Body of pancreas (tissue), 4 donors: ENCODE measurements around the gene PCDHGB3. TPM values are rescaled to one million over a fixed set of nuclear protein-coding genes. Genes with fewer than 3 reads are reported as not detected.
"Not testable (repeated sequence)": the region's sequence is repeated elsewhere in the genome, so short reads cannot be mapped to it uniquely, and the experiment has no call there.

Experiments used
- ATAC-seq: fragments of 150-250 bp; one replicate; pipeline ENCODE4 v1.9.1; 2016
- DNase-seq, 4 donors: peaks; one replicate each; pipeline ENCODE4 v3.0.0-alpha.2; 2019
- H3K27ac ChIP-seq, 4 donors: fragments of 200-600 bp; sonication (generic); 1 replicate in 3 of 4; 2 replicates in 1 of 4; pipeline versions ENCODE4 v1.5.1 to v1.6.1; 2016 to 2019; ENCODE audit warnings: mild to moderate bottlenecking in 1 of 4, mixed read lengths in 1 of 4, moderate library complexity in 1 of 4
- H3K27me3 ChIP-seq, 2 donors: fragments of 200-600 bp; sonication (generic); one replicate each; pipeline ENCODE4 v1.6.0; 2016; ENCODE audit warnings: mild to moderate bottlenecking in 1 of 2
- H3K36me3 ChIP-seq, 2 donors: fragments of 200-600 bp; sonication (generic); replicated peaks in 1 of 2; 2 replicates each; pipeline ENCODE4 v1.5.1; 2016; ENCODE audit warnings: low read depth in 2 of 2; ENCODE audit not compliant: insufficient read depth in 1 of 2
- H3K4me1 ChIP-seq: fragments of 200-600 bp; sonication (generic); one replicate; pipeline ENCODE4 v1.6.0; 2016
- H3K4me3 ChIP-seq, 2 donors: fragments of 200-600 bp; sonication (generic); 1 replicate in 1 of 2; 2 replicates in 1 of 2; pipeline ENCODE4 v1.5.1; 2016 to 2019
- H3K9me3 ChIP-seq, 3 donors: fragments of 200-600 bp; sonication (generic); 1 replicate in 2 of 3; 2 replicates in 1 of 3; pipeline ENCODE4 v1.5.1; 2016
- POLR2A ChIP-seq, 3 donors: fragments of 450-650 bp; IDR thresholded peaks; one replicate each; pipeline ENCODE4 v1.6.1; 2016; ENCODE audit warnings: antibody characterized with exemption in 3 of 3, mild to moderate bottlenecking in 2 of 3
- WGBS, 2 donors: methylation state at CpG; one replicate each; pipeline ENCODE4 v1.1.5; 2017; 5-methylcytosine and 5-hydroxymethylcytosine counted together
- intact Hi-C: fragments of 100-400 bp; cut with DNase I; formaldehyde crosslinking; loops from one replicate; pipeline ENCODE4 v1.15.1; 2023
- total RNA-seq, 2 donors: library from RNA; depleted of rRNA; stranded (reverse); fragments of >200 nt; gene quantifications; one replicate each; pipeline ENCODE4 v1.1.0, GENCODE V29; 2016
- TF ChIP-seq, protein P1 (sequence below), 7 experiments: fragments of 450-650 bp in 4 of 7; fragments of 200-600 bp in 3 of 7; sonication (generic) in 3 of 7; IDR thresholded peaks; one replicate each; pipeline ENCODE4 v1.5.1; 2016 to 2019; ENCODE audit warnings: antibody characterized with exemption in 7 of 7

The PCDHGB3 gene
- total RNA-seq, 2 donors from 2014 or later, result 4.2 to 10.2 TPM

DNA sequence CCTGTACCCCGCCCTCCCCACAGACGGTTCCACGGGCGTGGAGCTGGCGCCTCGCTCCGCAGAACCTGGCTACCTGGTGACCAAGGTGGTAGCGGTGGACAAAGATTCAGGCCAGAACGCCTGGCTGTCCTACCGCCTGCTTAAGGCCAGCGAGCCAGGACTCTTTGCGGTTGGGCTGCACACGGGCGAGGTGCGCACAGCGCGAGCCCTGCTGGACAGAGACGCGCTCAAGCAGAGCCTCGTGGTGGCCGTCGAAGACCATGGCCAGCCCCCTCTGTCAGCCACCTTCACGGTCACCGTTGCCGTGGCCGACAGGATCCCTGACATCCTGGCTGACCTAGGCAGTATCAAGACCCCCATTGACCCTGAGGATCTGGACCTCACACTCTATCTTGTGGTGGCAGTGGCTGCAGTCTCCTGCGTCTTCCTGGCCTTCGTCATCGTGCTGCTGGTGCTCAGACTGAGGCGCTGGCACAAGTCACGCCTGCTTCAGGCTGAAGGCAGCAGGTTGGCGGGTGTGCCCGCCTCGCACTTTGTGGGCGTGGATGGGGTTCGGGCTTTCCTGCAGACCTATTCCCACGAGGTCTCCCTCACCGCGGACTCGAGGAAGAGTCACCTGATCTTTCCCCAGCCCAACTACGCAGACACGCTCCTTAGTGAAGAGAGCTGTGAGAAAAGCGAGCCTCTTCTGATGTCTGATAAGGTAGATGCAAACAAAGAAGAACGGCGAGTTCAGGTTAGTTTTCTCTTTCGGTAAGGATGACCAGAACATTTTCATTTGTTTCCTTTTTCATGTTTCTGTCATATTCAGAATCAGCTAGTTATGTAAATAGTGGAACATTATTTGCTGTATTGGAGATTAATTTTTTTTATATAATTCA lies 3.8 kb upstream of the PCDHGB3 start:
- Histone ChIP-seq H3K9me3 (peaks cover 0 to 71% (median 17%) of the 10 kb centered on the region in 3 donors), H3K36me3 (no peaks in the 10 kb centered on the region), H3K27ac (no peak overlapping the region), H3K27me3 (no peaks in the 10 kb centered on the region), H3K4me3 (no peak overlapping the region), H3K4me1 (no peaks in the 10 kb centered on the region)
- 23 to 38% methylated on average over 38 to 44 of the region's 46 CpGs for WGBS, 2 donors
- TF ChIP-seq, protein P1, sequence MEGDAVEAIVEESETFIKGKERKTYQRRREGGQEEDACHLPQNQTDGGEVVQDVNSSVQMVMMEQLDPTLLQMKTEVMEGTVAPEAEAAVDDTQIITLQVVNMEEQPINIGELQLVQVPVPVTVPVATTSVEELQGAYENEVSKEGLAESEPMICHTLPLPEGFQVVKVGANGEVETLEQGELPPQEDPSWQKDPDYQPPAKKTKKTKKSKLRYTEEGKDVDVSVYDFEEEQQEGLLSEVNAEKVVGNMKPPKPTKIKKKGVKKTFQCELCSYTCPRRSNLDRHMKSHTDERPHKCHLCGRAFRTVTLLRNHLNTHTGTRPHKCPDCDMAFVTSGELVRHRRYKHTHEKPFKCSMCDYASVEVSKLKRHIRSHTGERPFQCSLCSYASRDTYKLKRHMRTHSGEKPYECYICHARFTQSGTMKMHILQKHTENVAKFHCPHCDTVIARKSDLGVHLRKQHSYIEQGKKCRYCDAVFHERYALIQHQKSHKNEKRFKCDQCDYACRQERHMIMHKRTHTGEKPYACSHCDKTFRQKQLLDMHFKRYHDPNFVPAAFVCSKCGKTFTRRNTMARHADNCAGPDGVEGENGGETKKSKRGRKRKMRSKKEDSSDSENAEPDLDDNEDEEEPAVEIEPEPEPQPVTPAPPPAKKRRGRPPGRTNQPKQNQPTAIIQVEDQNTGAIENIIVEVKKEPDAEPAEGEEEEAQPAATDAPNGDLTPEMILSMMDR (IDR thresholded peaks at IDR 0.05), result no peak
- no peak for TF ChIP-seq POLR2A (IDR thresholded peaks at IDR 0.05)
- DNase-seq, result no peak
- no peak for ATAC-seq
- intact Hi-C loops, result no loop called here

GRCh38 chr5:141371572-141372475 lies 1.8 kb downstream of the PCDHGB3 start:
- ATAC-seq, result no peak
- H3K9me3 ChIP-seq, result peaks cover 0 to 70% (median 15%) of the 10 kb centered on the region in 3 donors
- DNase-seq, result no peak
- no peak for TF ChIP-seq POLR2A (IDR thresholded peaks at IDR 0.05)
- TF ChIP-seq, protein P1 (IDR thresholded peaks at IDR 0.05), result no peak
- no peaks in the 10 kb centered on the region for H3K27me3 ChIP-seq
- H3K27ac ChIP-seq, result no peak overlapping the region
- no peaks in the 10 kb centered on the region for H3K36me3 ChIP-seq
- 19 to 30% methylated on average over 28 to 68 of the region's 69 CpGs for WGBS, 2 donors
- H3K4me1 ChIP-seq, result no peaks in the 10 kb centered on the region
- intact Hi-C loops, result no loop called here
- H3K4me3 ChIP-seq, result no peak overlapping the region

- Histone ChIP-seq H3K27me3 (no peaks in the 10 kb centered on the region), H3K9me3 (peaks cover 0 to 81% (median 15%) of the 10 kb centered on the region in 3 donors), H3K36me3 (no peaks in the 10 kb centered on the region), H3K4me1 (no peaks in the 10 kb centered on the region), H3K4me3 (no peak within 1 kb of the TSS), H3K27ac (no peak within 1 kb of the TSS)
- TF ChIP-seq, protein P1 (IDR thresholded peaks at IDR 0.05), result peak in 4 of 7 experiments; percentile 19 to 36 (median 29)
- TF ChIP-seq POLR2A (IDR thresholded peaks at IDR 0.05), result no peak
- ATAC-seq (no peak), DNase-seq (no peak)
- WGBS, 2 donors, result 12 to 27% methylated on average over 17 to 27 of the region's 27 CpGs
- intact Hi-C loops, result no loop called here
These were observed 3.8 kb downstream of the PCDHGB3 start, which contains the start of gene PCDHGA6 for GRCh38 chr5:141373673-141374317. Gene PCDHGA6, plus strand, starts transcription at chr5:141373891. Its CDS starts 193 bp downstream, at chr5:141374084.

DNA sequence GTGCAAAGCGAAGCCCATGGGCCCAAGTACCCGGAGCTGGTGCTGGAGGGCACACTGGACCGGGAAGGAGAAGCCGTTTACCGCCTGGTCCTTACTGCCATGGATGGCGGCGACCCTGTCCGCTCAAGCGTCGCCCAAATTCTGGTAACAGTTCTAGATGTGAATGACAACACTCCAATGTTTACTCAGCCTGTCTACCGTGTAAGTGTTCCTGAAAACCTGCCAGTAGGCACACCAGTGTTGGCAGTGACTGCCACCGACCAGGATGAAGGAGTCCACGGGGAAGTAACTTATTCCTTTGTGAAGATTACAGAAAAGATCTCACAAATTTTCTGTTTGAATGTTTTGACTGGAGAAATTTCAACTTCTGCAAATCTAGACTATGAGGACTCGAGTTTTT lies 4.6 kb downstream of the PCDHGB3 start:
- Histone ChIP-seq H3K27ac (no peak overlapping the region), H3K9me3 (peaks cover 0 to 78% (median 15%) of the 10 kb centered on the region in 3 donors), H3K36me3 (no peaks in the 10 kb centered on the region), H3K27me3 (no peaks in the 10 kb centered on the region), H3K4me3 (no peak overlapping the region), H3K4me1 (no peaks in the 10 kb centered on the region)
- DNase-seq, result no peak
- intact Hi-C loops, result no loop called here
- TF ChIP-seq POLR2A (IDR thresholded peaks at IDR 0.05), result no peak
- TF ChIP-seq, protein P1 (IDR thresholded peaks at IDR 0.05), result no peak
- WGBS, 2 donors, result 49 to 66% methylated on average over 14 of the region's 14 CpGs
- ATAC-seq, result no peak

DNA sequence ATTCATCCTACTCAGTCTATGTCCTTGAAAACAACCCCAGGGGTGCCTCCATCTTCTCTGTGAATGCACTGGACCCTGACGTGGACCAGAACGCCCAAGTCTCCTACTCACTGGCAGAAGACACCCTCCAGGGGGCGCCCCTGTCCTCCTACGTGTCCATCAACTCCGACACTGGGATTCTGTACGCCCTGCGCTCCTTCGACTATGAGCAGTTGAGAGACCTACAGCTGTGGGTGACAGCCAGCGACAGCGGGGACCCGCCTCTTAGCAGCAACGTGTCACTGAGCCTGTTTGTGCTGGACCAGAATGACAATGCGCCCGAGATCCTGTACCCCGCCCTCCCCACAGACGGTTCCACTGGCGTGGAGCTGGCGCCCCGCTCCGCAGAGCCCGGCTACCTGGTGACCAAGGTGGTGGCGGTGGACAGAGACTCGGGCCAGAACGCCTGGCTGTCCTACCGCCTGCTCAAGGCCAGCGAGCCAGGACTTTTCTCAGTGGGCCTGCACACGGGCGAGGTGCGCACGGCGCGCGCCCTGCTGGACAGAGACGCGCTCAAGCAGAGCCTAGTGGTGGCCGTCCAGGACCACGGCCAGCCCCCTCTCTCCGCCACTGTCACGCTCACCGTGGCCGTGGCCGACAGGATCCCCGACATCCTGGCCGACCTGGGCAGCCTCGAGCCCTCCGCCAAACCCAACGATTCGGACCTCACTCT lies 5.6 kb downstream of the PCDHGB3 start:
- 38 to 39% methylated on average over 11 to 44 of the region's 48 CpGs for whole genome bisulfite sequencing, 2 donors
- H3K27ac ChIP-seq, H3K4me1 ChIP-seq, H3K36me3 ChIP-seq, H3K4me3 ChIP-seq, intact Hi-C loops, ATAC-seq, DNase-seq, H3K27me3 ChIP-seq: not testable (repeated sequence)
- peaks cover 0 to 68% (median 11%) of the 10 kb centered on the region in 3 donors for H3K9me3 ChIP-seq
